H1 (cell line): ENCODE data around the gene EBPL. TPM values are rescaled to one million over a fixed set of nuclear protein-coding genes. Genes with fewer than 3 reads are reported as not detected.

ENCODE experiments used
- CBX5 ChIP-seq: fragments of 300-800, 300-1000 bp; sonication (generic); IDR thresholded peaks from 2 replicates; pipeline ENCODE4 v1.7.1; 2016; ENCODE audit warnings: antibody characterized with exemption, low read length, low read depth
- CBX8 ChIP-seq: fragments of 300-800, 300-1000 bp; sonication (generic); IDR thresholded peaks from 2 replicates; pipeline ENCODE4 v1.7.1; 2016; ENCODE audit warnings: low read depth, low read length, borderline replicate concordance
- RNF2 ChIP-seq: fragments of 200-900, 300-1000 bp; sonication (generic); IDR thresholded peaks from 2 replicates; pipeline ENCODE4 v1.7.1; 2016; ENCODE audit warnings: borderline replicate concordance, low read depth, mild to moderate bottlenecking, antibody characterized with exemption, low read length; ENCODE audit not compliant: poor library complexity, severe bottlenecking; ENCODE audit errors: missing control alignments
- RXRA ChIP-seq: IDR thresholded peaks from 2 replicates; pipeline ENCODE4 v1.6.1; 2011; ENCODE audit warnings: low read depth, mild to moderate bottlenecking, low read length, moderate library complexity; ENCODE audit not compliant: insufficient read depth
- SP1 ChIP-seq: IDR thresholded peaks from 2 replicates; pipeline ENCODE4 v1.6.1; 2011; ENCODE audit warnings: low read depth, low read length
- polyA plus RNA-seq, 7 experiments: library from polyadenylated mRNA; depleted of rRNA in 3 of 7; stranded (reverse) in 5 of 7; unstranded in 2 of 7; fragments of >200 nt in 5 of 7; fragments of 200-250 nt in 2 of 7; gene quantifications; 1 replicate in 5 of 7; 2 replicates in 1 of 7; 4 replicates in 1 of 7; pipeline versions ENCODE4 v1.2.1 to v1.2.3, GENCODE V29; 2011 to 2013; ENCODE audit warnings: missing spikeins in 2 of 7, mixed read lengths in 2 of 7
- total RNA-seq: library from RNA; stranded (reverse); fragmentation: NEBNext Ultra II Directional; extraction: Animal tissue kit (Norgen Biotek cat#: 25700); gene quantifications from 2 replicates; pipeline ENCODE4 v1.2.1, GENCODE V29; 2021

Gene EBPL
- total and polyA plus RNA-seq, 2 of the 8 experiments (the other 6 are each of a cell fraction or from before 2014, with no cell fraction given), result 130 to 204 TPM

DNA sequence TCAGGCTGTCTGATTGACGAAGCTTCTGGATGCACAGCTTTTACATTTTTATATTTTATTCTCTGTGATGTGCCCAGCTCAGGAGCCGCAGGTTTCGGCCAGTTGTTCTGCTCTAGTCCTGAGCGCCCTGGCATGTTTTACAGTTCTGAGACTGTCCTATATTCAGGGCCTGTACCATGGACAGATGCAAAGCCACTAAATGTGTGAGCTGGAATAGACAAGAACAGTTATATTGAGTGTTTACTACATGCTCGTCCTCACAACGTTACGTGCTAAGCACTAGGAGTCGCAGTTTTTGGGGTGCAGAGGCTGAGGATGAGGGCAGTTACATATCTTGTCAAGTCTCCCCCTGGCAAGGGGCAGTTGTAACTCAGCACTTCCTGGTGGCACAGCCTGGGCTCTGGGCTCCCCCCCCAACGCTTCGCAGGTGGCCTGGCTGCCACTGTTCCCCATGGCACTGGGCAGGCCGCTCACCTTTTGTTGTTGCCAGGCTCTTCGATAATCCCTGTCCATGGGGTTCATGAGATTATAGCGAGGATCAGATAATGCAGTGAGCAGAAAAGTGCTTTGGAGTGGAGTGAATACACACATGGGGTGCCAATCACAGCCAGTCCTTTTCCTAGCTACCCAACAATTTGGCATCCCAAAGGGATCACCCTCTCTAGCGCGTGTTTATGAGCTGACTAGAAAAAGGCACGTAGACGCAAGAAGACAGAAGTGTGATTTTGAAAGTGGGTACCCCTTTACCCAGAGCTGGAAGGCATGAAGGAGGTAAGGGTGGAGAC, 39.5 kb downstream of the EBPL start (continued):
- TF ChIP-seq RNF2 (no peak), CBX8 (no peak), CBX5 (no peak), SP1 (no peak), RXRA (no peak)
